GM23338 (cell line): ENCODE measurements around the gene NIPBL.

Source experiments
- EZH2 ChIP-seq: fragments of 200-600 bp; sonication (generic); IDR thresholded peaks from one replicate; pipeline ENCODE4 v1.8.0; 2017; ENCODE audit warnings: antibody characterized with exemption, mild to moderate bottlenecking, low read depth; ENCODE audit not compliant: unreplicated experiment
- EZH2phosphoT487 ChIP-seq: fragments of 200-600 bp; sonication (generic); IDR thresholded peaks from one replicate; pipeline ENCODE4 v1.8.1; 2018; ENCODE audit warnings: antibody characterized with exemption; ENCODE audit not compliant: unreplicated experiment
- POLR2AphosphoS5 ChIP-seq: IDR thresholded peaks from 2 replicates; pipeline ENCODE4 v1.6.1; 2016; ENCODE audit warnings: antibody characterized with exemption, low read depth
- TF ChIP-seq, protein P1 (sequence below), 2 experiments: fragments of 200-600 bp in 1 of 2; sonication (generic) in 1 of 2; conservative IDR thresholded peaks; 2 replicates each; pipeline versions ENCODE4 v1.5.1 to v1.6.1; 2016 to 2017; ENCODE audit warnings: antibody characterized with exemption in 2 of 2, low read depth in 2 of 2, mild to moderate bottlenecking in 2 of 2, moderate library complexity in 1 of 2
- TF ChIP-seq, protein P2 (sequence below): IDR thresholded peaks from one replicate; pipeline ENCODE4 v1.6.1; 2018; ENCODE audit warnings: antibody characterized with exemption; ENCODE audit not compliant: unreplicated experiment

DNA sequence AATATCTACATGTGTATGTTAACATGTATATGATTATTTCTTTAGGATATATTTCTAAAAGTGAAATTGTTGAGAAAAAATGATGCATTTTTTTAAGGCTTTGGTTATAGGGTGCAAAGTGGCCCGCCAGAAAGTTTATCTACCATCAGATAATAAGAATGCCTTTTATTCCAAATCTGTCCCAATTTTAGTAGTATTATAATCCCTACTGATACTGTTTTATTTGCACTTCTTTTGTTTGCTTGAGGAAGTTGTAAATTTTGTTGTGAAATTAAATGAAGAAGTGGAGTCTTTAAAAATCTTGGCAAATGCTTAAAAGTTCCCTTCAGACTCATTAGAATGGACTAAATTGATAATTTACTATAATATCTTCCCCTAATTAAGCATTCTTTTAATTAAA, 73.0 kb downstream of the NIPBL start:
- TF ChIP-seq POLR2AphosphoS5 (no peak), EZH2 (no peak), EZH2phosphoT487 (no peak)
- TF ChIP-seq, protein P1, sequence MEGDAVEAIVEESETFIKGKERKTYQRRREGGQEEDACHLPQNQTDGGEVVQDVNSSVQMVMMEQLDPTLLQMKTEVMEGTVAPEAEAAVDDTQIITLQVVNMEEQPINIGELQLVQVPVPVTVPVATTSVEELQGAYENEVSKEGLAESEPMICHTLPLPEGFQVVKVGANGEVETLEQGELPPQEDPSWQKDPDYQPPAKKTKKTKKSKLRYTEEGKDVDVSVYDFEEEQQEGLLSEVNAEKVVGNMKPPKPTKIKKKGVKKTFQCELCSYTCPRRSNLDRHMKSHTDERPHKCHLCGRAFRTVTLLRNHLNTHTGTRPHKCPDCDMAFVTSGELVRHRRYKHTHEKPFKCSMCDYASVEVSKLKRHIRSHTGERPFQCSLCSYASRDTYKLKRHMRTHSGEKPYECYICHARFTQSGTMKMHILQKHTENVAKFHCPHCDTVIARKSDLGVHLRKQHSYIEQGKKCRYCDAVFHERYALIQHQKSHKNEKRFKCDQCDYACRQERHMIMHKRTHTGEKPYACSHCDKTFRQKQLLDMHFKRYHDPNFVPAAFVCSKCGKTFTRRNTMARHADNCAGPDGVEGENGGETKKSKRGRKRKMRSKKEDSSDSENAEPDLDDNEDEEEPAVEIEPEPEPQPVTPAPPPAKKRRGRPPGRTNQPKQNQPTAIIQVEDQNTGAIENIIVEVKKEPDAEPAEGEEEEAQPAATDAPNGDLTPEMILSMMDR (conservative IDR thresholded peaks at IDR 0.05; ENCODE audit: low read depth in 2 of 2), result no peak
- TF ChIP-seq, protein P2, sequence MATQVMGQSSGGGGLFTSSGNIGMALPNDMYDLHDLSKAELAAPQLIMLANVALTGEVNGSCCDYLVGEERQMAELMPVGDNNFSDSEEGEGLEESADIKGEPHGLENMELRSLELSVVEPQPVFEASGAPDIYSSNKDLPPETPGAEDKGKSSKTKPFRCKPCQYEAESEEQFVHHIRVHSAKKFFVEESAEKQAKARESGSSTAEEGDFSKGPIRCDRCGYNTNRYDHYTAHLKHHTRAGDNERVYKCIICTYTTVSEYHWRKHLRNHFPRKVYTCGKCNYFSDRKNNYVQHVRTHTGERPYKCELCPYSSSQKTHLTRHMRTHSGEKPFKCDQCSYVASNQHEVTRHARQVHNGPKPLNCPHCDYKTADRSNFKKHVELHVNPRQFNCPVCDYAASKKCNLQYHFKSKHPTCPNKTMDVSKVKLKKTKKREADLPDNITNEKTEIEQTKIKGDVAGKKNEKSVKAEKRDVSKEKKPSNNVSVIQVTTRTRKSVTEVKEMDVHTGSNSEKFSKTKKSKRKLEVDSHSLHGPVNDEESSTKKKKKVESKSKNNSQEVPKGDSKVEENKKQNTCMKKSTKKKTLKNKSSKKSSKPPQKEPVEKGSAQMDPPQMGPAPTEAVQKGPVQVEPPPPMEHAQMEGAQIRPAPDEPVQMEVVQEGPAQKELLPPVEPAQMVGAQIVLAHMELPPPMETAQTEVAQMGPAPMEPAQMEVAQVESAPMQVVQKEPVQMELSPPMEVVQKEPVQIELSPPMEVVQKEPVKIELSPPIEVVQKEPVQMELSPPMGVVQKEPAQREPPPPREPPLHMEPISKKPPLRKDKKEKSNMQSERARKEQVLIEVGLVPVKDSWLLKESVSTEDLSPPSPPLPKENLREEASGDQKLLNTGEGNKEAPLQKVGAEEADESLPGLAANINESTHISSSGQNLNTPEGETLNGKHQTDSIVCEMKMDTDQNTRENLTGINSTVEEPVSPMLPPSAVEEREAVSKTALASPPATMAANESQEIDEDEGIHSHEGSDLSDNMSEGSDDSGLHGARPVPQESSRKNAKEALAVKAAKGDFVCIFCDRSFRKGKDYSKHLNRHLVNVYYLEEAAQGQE, result no peak
